GM12801 (cell line): ENCODE data around the gene RASSF8.

Experiments used
- CTCF ChIP-seq: IDR thresholded peaks from one replicate; pipeline ENCODE4 v1.5.1; 2011; ENCODE audit warnings: control low read depth; ENCODE audit not compliant: insufficient read length; ENCODE audit errors: extremely low read depth

RASSF8 gene

GRCh38 chr12:26088998-26089397 is 130.5 kb downstream of the RASSF8 start:
- no peak for TF ChIP-seq CTCF

DNA sequence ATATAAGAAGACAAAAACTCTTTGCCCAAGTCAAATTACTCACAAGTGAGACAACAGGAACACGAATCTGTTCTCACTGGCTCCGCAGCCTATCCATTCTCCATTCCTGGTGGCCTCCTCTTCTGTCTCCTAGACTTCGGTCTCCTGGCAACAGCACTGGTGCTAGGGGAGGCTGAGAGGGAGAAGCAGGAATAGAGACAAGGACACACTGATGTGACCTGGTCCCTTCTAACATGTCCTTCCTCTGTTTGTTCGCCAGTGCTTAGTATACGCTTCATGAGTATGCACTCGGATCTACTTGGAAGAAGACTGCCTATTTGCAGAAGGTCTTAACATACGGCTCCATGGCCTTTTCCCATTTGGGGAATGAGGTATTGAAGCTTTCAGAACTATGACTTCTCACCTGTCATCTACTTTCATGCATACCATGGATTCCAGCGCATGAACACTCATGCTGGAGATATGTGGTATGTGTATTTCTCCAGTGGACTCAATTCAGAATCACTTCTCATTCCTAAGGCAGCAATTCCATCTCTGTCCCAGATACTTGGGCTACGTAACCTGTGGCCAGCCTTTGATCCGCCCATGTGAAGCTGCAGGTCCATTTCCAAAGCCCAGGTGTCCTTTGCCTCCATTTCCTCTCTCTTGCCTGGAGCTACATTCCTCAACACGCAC is 132.5 kb downstream of the RASSF8 start:
- no peak for TF ChIP-seq CTCF

GRCh38 chr12:26091822-26092221 is 133.3 kb downstream of the RASSF8 start:
- TF ChIP-seq CTCF = no peak

DNA sequence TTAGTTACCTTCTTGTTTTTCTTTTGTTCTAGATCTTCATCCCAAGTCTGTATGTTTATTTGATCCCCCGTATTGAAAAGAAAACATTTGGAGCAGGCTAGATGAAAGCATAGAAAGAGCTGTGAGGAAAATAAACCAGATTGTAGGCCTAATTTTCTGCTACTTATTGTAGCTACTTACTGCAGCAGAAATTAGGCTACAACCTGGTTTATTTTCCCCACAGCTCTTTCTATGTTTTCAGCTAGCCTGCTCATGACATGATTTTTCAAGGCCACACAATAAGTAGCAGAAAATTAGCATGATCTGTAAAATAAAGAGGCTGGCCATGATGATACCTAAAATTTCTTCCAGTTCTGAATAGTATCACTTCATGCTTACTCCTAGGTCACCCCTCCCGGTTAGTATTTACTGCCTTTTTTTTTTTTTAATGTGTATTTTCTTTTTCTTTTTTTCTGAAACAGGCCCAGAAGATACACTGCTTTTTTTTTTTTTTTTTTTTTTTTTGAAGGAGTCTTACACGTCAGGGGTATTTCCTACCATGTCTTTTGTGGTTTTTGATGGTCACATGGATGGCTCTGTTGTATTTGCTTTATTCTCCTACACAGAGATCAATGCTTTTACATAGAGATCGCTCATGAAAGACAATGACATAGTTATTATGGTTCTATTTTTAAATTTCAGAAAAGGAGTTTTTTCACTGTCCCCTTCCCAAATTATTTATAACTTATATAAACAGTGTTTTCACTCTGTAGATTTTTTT is 134.0 kb downstream of the RASSF8 start:
- TF ChIP-seq CTCF = no peak

DNA sequence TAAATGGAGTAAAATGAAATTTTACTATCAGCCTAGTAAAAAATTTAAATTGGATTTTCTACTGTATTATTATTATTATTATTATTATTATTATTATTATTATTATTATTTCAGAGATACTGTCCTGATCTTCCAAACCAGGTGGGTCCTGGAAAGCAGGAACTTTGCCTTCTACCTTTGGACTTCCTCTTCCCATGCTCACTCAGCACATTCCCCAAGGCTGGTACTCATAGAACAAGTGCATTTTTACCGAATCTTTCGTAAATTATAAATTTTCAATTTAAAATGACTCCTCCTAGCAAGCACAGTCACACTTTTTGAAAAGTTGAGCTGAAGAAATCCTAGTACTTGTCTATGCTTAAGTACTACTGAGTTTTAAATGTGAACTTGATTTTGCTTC is 136.7 kb downstream of the RASSF8 start:
- no peak for TF ChIP-seq CTCF

DNA sequence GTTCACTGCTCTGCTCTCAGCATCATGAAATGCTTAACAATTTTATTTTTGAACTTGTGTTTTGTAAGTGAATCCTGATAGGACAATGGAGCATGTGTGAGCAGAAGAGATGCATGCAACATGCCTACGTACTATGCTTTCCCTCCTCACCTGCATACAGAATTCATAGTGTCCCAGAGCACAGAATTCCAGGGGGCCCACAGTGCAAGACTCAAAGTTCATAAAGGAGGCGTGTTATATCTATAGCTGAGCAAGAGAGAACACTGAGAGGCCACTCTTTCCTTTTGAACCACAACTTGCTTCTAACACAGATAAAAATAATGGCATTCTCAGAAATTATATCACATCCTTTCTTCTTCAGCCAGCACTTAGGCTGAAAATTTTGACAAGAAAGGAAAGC is 137.6 kb downstream of the RASSF8 start:
- no peak for TF ChIP-seq CTCF

- no peak for TF ChIP-seq CTCF
These were observed 138.8 kb downstream of the RASSF8 start for GRCh38 chr12:26097046-26097878.
